GM12865 (cell line): ENCODE measurements around the gene DENND5A.

Experiments used
- DNase-seq: peaks from one replicate; pipeline ENCODE4 v3.0.0; 2010; ENCODE audit warnings: low read depth
- H3K4me3 ChIP-seq: 2 replicates; pipeline ENCODE4 v1.5.1; 2011; ENCODE audit warnings: mild to moderate bottlenecking, low read depth, low read length, control low read depth
- TF ChIP-seq, protein P1 (sequence below): IDR thresholded peaks from 2 replicates; pipeline ENCODE4 v1.5.1; 2011; ENCODE audit warnings: low read length, control low read depth, low read depth, inconsistent platforms; ENCODE audit not compliant: insufficient read depth; ENCODE audit errors: missing control alignments

Gene DENND5A

DNA sequence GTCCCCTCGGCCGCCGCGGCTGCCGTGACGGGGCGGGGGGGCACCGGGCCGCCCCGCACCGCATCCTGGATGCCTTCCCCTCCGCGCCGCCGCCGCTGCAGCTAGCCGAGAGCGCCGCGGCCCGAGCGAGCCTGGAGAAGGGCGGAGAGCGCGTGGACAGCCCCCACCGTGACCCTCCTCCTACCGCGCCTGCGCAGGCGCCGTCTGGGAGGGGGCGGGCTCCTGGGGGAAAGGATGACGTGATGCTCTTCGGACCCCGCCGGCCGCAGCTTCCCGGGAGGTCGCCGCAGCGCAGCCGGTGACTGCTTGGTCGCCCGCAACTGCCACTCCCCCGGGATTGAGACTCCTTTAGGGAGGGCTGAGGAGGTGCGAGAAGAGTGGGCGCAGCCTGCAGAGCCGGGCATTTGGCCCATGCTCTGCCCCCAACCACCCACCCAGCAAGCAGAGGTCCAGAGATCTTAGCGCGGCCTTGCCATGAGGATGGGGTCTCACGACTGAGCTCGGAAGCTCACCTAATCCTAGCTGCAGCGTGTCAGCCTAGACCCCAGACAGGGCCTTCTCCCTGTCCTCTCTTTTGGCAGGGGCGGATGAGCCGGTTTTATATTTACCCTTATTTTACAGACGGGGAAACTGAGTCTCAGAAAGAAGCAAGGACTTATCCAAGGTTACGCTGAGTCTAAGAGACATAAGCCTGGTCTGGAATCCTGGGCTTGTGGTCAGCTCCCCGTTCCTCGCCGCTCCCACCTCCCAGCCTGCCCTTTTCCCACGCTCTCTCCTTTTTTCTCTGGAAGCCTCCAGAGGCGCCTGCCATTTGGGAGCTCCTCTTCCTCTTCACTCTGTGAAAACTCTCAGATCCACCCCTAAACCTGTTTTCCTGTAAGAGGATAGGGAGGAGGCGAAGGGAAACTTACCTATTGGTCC, at the start of gene DENND5A:
DENND5A (minus strand) TSS at position 140 of the 921 bp plus-strand sequence. CDS start 281 bp downstream, outside the sequence.
- TF ChIP-seq, protein P1, sequence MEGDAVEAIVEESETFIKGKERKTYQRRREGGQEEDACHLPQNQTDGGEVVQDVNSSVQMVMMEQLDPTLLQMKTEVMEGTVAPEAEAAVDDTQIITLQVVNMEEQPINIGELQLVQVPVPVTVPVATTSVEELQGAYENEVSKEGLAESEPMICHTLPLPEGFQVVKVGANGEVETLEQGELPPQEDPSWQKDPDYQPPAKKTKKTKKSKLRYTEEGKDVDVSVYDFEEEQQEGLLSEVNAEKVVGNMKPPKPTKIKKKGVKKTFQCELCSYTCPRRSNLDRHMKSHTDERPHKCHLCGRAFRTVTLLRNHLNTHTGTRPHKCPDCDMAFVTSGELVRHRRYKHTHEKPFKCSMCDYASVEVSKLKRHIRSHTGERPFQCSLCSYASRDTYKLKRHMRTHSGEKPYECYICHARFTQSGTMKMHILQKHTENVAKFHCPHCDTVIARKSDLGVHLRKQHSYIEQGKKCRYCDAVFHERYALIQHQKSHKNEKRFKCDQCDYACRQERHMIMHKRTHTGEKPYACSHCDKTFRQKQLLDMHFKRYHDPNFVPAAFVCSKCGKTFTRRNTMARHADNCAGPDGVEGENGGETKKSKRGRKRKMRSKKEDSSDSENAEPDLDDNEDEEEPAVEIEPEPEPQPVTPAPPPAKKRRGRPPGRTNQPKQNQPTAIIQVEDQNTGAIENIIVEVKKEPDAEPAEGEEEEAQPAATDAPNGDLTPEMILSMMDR, result no peak
- peak within 1 kb of the TSS; percentile 74 for H3K4me3 ChIP-seq
- DNase-seq, result peak; percentile 80

DNA sequence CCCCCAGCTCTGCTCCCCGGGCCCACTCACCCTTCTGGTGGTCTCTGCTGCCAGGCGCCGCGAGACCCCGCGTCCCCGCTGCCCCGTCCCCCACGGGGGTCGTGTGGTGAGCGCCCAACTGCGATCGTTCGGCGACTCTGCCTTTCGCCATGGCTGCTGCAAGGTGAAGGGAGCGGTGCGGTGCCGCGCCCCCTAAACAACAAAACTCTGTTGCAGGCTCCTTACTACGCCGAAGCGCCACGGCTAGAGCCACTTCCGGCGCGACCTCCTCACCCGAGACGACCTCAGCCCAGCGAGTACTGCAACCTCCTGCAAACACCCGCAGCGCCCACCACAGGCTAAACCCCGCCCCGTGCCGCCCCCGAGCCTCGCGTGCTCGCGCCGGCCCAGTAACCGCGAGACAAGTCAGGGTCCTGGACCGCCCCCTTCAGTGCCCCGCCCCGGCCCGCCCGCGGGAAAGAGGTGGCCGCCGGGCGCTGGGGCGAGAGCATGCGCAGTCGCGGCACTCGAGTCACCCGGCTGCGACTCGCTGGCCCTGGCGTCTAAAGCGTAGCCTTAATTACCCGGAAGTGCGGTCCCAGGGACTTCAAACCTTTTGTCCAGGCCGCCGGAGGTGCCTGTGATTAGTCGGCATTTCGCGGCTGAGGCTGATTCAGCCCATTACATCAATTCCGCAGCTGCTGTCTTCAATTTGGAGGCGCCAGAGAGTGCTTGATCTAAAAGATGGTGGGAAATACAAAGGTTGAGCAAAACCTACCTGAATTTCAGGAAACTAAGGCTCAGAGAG, 49.3 kb upstream of the DENND5A start, which contains the start of gene TMEM41B:
TMEM41B (minus strand) TSS at position 303 of the 787 bp plus-strand sequence; CDS start at position 151, 152 bp downstream.
- TF ChIP-seq, protein P1, result no peak
- DNase-seq, result peak; percentile 99
- H3K4me3 ChIP-seq, result peak within 1 kb of the TSS; percentile 98

GRCh38 chr11:9313648-9314290, 48.6 kb upstream of the DENND5A start:
- TF ChIP-seq, protein P1, result no peak
- H3K4me3 ChIP-seq, result peak overlapping the region; percentile 98
- DNase-seq, result peak; percentile 48

- TF ChIP-seq, protein P1, result no peak
- no peak for DNase-seq
- no peak overlapping the region for H3K4me3 ChIP-seq
Measured at GRCh38 chr11:9310485-9311090, 45.4 kb upstream of the DENND5A start.

DNA sequence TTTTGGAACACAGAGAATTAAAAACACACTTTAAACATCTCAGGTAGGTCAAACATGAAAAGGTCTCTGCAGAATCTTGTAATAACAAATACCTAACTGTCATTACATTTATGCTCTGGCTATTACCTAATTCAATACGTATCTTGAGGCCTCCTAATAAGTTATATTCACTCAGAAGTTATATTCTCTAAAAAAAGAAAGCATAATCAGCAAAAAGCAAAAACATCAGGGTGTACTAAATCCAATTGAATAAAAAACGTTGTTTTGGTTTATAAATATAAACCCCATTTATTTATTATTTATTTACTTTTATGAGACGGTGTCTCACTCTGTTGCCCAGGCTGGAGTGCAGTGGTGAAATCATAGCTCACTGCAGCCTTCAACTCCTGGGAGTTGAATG, 39.0 kb upstream of the DENND5A start:
- TF ChIP-seq, protein P1, result no peak
- H3K4me3 ChIP-seq, result no peak overlapping the region
- DNase-seq, result no peak

DNA sequence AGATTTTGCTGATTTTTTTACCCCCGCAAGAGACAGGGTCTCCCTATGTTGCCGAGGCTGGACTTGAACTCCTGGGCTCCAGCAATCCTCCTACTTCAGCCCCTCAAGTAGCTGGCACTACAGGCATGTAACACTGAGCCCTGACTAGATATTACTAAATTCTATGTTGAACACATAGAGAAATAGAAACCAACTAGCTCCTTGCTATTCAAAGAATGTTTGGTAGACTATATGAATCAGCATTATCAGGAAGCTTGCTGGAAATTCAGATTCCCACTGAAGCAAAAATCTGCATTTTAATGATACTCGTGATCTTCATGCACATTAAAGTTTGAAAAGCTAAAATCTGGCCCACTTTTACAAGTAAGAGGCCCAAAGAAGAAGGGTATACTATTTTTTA, 37.3 kb upstream of the DENND5A start:
- DNase-seq, result no peak
- TF ChIP-seq, protein P1, result no peak
- no peak overlapping the region for H3K4me3 ChIP-seq
